Astrocyte of the hippocampus (primary cell): ENCODE data around the gene PUS1.

Experiments
- DNase-seq: peaks from one replicate; pipeline ENCODE4 v3.0.0; 2011; ENCODE audit warnings: low read depth, low spot score

The PUS1 gene

DNA sequence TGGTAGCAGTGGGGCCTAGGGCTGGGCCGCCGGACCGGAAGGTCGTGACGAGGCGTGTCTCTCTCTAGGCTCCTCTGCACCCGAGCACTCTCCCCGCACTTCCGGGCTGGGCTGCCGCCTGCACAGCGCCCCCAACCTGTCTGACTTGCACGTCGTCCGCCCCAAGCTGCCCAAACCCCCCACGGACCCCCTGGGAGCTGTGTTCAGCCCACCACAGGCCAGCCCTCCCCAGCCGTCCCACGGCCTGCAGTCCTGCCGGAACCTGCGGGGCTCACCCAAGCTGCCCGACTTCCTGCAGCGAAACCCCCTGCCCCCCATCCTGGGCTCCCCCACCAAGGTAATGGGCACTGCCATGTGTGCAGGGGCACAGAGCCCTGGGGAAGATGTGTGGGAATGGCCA lies 13.3 kb upstream of the PUS1 start:
- DNase-seq = no peak

DNA sequence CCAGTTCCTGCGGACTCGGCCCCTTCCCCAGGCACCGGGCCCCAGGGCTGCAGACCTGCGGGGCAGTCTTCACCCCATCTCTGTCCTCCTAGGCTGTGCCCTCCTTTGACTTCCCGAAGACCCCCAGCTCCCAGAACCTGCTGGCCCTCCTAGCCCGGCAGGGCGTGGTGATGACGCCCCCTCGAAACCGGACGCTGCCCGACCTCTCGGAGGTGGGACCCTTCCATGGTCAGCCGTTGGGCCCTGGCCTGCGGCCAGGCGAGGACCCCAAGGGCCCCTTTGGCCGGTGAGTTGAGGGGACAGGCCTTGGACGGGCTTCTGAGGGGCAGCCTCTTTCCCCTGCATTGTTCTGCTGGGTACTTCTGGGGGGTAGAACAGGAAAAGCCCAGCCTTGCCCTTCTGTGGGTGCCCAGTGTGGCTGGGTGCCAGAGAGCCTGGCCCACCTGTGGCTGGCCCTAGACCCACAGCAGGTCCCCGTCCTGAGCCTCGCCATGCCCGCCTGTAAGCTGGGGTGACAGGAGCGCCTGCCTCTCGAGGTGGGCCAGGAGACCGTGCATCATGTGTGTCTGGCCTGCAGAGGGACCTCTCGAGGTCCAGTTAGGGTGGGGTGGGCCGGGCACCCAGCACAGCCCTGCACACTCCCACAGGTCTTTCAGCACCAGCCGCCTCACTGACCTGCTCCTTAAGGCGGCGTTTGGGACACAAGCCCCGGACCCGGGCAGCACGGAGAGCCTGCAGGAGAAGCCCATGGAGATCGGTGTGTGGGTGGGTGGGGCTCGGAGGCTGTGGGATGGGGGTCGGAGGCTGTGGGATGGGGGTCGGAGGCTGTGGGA lies 12.6 kb upstream of the PUS1 start:
- DNase-seq = no peak

DNA sequence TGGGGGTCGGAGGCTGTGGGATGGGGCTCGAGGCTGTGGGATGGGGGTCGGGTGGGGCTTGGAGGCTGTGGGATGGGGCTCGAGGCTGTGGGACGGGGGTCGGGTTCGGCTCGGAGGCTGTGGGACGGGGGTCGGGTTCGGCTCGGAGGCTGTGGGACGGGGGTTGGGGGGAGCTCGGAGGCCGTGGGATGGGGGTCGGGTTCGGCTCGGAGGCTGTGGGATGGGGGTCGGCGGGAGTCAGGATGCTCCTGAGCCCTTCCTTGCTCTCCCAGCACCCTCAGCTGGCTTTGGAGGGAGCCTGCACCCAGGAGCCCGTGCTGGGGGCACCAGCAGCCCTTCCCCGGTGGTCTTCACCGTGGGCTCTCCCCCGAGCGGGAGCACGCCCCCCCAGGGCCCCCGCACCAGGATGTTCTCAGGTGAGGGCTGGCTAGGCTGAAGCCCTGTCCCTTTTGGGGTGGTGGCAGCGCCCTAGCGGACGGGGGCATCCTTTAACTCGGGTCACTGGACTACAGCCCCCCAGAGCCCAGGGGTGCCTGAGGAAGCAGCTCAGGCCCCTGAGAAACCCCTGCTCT lies 11.9 kb upstream of the PUS1 start:
- no peak for DNase-seq

DNA sequence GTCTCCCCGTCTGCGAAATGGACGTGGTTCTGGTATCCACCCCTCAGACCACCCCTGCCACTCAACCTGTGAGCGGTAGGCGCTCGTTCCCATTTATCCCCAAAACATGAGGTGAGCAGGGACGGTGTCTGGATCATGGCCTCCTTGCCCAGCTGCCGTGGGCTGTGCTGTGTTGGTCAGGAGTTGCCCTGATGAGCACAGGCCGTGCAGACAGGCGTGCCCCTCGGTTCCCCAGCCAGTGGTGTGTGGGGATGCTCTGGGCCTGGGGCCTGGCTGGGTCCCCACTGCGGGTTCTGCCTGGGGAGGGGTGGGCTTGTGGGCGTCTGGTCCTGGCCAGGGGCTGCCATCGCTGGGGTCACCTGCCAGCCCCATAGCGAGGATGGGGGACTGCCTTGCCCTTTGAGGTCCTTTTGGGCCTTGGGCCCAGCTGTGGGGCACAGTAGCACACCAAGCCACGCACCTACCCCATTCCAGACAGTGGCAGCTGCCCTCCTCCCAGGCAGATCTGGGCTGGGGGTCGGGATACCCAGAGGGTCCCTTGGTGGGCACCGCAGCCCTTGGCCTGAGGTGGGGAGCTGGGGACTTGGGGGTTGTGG lies 11.3 kb upstream of the PUS1 start:
- no peak for DNase-seq

DNA sequence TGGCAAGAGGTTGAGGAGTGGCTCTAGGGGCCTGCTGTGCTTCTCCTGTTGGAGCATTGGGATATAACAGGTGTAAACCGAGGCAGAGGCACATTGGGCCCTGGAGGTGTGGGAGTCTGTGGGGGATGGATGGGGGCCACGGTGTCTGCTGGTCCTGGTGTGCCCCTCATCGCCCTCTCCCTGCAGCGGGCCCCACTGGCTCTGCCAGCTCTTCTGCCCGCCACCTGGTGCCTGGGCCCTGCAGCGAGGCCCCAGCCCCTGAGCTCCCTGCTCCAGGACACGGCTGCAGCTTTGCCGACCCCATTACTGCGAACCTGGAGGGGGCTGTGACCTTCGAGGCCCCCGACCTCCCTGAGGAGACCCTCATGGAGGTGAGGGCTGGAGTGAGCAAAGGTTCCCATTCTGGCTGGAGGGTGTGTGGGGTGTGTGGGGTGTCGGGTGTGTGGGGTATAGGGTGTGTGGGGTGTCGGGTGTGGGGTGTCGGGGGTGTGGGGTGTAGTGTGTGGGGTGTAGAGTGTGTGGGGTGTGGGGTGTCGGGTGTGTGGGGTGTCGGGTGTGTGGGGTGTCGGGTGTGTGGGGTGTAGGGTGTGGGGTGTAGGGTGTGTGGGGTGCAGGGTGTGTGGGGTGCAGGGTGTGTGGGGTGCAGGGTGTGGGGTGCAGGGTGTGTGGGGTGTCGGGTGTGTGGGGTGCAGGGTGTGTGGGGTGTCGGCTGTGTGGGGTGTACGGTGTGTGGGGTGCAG lies 10.6 kb upstream of the PUS1 start:
- no peak for DNase-seq

DNA sequence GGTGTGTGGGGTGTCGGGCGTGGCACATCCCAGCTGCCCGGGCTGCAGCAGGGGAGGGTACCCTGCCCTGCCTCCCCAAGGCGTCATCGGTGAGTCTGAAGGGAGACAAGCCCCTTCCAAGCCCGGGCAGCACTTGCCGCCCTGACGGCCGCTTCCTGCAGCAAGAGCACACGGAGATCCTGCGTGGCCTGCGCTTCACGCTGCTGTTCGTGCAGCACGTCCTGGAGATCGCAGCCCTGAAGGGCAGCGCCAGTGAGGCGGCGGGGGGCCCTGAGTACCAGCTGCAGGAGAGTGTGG lies 10.1 kb upstream of the PUS1 start:
- no peak for DNase-seq

DNA sequence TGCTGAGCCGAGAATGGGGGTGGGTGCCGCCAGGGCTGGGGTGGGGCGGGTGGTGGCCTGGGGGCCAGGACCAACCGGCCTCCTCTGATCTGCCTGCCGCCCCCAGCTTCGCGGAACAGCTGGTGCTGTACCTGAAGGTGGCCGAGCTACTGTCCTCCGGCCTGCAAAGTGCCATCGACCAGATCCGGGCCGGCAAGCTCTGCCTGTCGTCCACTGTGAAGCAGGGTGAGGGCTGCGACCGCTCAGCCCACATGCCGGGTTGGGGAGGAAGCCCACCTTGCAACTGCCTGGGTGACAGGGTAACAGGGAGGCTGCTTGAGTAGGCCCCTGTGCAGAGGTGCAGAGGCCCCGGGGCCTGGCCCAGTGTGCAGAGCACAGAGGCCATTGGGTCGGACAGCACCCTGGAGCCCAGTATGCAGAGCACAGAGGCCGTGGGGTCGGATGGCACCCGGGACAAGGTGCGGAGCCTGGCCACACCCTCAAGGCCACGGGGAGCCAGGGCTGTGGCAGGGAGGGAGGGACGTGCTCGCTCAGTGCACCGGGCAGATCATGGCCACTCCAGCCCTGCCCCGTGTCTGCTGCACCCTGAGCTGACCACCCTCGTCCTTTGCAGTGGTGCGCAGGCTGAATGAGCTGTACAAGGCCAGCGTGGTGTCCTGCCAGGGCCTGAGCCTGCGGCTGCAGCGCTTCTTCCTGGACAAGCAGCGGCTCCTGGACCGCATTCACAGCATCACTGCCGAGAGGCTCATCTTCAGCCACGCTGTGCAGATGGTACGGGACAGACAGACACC lies 9.5 kb upstream of the PUS1 start:
- DNase-seq = no peak

DNA sequence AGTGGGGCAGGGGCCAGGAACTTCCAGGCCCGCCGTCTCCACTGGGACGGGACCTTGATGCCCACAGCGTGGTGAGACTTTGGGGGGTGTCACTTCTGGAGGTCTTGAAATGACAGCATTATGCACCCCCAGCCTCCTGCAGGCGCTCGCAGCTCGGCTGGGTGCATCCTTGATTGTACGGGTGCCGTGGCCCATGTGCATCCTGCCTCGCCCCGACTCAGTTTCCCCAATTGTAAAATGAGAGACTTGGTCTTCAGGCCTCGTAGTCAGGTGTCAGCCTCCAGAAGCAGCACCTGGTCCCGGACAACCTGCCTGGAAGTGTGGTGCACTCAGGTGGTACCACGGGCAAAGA lies 8.9 kb upstream of the PUS1 start:
- DNase-seq = no peak

DNA sequence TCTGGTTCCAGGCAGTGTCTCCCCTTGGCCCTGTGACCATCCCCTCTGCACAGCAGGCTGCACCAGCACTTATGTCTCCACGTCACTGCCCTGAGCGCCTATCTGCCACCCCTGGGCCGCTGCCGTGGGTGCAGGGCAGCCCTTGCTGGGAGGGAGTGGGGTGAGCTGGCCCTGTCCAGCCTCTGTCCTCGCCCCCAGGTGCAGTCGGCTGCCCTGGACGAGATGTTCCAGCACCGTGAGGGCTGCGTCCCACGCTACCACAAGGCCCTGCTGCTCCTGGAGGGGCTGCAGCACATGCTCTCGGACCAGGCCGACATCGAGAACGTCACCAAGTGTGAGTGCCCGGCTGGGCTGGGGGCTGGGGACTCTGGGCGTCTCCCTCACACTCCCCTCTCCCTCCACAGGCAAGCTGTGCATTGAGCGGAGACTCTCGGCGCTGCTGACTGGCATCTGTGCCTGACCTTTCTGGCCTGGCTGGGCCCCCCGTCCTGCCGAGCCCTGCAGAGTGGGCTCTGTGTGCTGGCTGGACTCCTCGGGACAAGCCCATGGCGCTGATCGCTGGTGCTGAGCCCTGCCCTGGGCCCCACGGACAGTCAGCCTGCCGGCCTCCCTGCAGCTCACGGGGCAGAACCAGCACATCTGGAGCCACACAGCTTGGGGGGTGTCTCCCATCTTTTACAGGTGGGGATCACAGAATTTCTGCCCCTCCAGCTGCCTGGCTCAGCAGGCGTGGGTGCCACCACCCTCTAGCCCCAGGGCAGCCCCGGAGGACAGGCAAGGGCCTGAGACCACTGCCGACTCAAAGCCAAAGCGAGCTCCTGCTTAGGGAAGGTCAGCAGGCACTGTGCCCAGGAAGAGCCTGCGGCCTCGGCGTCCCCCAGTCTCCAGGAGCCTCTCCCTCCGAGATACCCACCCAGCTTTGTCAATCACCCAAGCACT lies 7.9 kb upstream of the PUS1 start:
- no peak for DNase-seq

DNA sequence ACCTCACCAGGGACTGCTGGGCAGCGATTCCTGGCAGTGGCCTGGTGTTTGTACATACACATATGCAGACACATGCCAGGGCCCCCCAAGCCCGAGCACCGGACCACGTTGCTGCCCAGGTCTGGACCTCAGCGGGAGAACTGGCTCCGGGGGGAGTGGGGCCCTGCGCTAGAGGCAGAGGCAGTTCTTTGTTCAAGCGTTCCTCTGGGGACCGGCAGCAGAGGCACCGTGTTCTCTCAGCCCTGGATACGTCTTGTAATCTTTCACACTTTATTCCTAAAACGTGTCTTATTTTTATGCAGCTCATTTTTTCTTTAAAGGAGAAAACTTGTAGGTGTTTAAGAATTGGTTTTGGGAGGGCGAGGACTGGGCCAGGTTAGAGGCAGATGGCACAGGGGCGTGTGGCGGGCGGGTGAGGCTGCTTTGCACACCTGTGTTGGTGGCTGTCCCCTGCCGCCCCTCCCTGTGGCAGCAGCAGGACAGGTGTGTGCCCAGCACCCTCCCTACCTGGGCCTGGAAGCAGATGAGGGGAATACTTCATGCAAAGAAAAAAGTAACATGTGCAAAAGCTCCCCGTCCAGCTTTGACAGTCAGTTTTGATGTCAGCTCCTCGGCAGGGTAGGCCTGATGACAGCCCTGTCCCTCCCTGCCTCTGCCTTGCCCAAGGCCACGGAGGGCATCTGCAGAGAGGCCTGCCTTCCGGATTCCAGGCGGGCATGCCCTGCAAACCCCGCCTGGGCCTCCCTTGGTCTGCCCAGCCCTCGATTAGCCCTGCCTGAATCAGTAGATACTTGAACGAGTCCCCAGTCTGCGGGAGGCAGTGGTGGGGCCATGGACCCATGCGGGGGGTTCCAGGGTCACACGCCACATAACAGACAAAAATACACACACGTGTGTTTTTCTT lies 7.0 kb upstream of the PUS1 start:
- no peak for DNase-seq

DNA sequence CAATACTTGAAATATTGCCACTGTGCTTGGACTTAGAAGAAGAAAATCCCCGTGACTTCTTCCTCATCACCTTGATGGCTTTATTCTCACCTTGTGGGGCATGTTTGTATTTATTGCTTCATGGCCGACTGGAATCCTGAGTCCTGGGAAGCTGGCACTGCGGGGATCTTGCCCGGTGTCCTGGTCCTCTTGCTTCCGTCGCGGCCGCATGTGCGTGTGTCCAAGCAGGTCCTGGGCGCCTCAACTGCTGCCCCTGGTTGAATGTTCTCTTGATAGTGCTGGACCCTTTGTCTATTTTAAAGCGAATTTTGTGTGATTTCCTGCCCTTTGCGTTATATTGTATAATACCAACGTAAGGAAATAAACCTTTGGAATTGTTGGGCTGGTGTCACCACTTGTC lies 6.3 kb upstream of the PUS1 start:
- no peak for DNase-seq

DNA sequence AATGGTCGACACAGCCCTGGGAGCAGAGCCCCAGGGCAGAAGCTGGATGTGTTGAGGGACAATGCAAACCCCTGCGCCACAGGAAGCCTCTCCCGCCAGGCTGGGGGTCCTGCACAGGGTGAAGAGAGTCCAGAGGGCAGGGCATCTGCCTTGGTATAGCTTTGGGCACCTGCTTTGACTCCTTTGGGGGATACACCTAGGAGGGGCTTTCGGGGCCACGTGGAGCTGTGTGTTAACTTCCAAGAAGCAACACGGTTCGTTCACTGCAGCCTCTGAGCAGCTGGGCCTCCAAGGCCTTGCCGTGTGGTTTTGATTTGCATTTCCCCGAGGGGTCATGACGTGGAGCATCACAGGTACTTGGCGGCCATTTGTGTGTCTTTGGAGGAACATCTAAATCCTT lies 5.8 kb upstream of the PUS1 start:
- DNase-seq = no peak

DNA sequence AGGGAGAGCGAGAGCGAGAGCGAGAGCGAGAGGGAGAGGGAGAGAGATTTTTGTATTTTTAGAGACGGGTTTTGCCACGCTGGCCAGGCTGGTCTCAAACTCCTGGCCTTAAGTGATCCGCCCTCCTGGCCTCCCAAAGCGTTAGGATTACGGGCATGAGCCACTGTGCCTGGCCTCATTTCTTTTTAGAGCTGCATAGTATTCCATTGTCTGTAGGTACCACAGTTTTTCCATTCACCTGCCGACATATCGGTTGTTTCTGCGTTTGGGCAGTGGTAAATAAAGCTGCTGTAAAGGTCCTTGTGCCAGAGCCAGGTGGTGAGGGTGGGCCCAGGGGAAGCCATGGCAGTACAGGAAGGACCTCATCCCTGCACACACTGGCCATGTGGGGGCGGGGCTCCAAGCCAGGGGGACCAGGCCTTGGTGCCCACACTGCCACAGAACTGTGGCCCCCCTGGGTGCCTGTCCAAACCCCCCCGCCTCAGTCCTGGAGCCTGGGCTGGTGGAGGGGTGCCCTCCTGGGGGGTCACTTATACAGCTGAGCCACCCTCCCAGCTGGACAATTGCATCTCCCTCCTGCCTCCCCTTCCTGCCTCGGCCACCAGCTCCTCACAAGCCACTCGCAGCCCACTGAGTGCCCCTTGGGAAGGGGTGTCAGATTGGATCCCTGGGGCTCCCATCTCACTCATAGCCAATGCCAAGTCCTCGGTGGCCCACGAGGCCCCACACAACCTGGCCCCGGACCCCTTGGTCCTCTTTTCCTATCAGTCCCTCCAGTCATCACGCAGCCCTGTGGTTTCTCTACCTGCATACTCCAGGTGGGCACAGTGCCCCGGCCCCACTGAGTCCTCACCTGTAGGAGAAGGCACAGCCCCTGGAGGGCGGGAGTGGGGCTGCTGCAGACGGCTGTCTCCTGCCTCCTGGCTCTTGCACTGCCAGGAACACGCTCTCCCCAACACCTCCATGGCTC lies 1.7 kb upstream of the PUS1 start:
- no peak for DNase-seq

DNA sequence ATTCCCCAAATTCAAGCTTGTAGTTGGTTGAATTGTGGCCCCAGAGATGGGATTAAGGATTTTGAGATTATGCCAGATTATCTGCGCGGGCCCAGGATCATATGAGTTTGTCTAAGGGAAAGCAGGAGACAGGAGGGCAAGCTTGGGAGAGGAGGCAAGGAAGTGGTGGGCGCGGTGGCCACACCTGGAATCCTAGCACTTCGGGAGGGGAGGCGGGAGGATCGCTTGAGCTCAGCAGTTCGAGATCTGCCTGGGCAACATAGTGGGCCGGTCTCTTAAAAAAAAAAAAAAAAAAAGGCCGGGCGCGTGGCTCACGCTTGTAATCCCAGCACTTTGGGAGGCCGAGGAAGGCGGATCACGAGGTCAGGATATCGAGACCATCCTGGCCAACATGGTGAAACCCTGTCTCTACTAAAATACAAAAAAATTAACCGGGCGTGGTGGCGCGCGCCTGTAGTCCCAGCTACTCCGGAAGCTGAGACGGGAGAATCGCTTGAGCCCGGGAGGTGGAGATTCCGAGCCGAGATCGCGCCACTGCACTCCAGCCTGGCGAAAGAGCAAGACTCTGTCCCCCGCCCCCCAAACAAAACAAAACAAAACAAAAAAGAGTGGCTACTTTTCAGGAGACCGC lies 881 bp upstream of the PUS1 start:
- no peak for DNase-seq

DNA sequence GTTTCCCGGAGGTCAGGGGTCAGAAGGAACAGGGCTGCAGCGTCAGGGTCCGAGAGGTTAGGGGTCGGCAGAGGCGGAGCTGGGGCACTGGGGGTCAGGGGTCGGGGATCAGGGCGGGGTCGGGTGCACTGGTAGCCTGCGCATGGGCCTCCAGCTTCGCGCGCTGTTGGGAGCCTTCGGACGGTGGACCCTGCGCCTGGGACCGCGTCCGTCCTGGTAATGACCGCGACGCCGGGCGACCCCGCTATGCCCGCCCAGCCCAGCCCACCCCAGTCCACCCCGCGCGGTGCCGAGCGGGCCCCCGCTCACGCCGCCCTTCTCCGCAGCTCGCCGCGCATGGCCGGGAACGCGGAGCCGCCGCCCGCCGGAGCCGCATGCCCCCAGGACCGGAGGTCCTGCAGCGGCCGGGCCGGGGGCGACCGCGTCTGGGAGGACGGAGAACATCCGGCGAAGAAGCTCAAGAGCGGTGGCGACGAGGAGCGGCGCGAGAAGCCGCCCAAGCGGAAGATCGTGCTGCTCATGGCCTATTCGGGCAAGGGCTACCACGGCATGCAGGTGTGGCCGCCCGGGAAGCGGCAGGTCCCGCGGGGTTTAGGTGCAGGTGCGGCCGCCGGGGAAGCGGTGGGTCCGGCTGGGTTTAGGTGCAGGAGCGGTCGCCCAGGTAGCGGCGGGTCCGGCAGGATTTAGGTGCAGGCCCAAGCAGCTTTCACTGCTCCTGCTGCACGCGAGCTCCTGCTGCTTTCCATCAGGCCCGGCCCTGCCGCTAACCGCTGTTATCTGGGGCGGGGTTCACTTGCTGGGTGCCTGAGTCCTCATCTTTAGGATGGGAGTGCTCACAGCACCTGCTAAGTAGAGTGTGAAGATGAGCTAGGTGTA lies 743 bp downstream of the PUS1 start:
- peak; percentile 53 for DNase-seq

DNA sequence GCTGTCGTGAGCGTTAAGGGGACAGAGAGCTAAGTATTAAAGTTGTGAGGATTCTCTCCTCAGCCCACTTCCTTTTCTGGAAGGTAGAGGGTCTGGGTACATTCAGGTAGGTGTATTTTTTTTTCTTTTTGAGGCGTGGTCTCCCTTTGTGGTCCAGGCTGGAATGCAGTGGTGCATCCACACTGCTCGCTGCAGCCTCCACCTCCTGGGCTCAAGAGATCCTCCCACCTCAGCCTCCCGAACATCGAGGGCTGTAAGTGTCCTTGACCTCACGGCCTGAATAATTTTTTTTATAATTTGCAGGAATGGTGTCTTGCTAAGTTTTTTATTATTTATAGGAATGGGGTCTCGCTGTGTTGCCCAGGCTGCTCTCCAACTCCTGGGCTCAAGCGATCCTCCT lies 1.4 kb downstream of the PUS1 start:
- DNase-seq = no peak

DNA sequence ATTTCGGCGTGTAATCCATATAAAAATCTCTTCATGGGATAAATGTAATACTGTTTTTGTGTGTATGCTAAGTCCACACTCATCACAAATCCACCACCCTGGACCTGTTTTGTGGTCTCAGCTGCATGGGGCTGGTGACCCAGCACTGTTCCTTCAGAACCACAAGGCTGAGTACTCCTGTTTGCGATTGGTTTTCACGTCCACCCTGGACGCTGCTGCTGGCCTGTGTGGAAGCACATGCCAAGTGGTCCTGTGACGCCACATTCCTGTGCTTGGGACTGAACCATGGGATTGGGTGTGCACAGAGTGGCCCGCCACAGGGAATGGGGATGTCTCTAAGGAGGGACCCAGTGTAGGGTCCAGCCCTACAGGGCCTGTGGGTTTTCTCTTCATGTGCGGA lies 4.3 kb downstream of the PUS1 start:
- no peak for DNase-seq
